ENCODE measurements around the gene PIEZO2.

DNA sequence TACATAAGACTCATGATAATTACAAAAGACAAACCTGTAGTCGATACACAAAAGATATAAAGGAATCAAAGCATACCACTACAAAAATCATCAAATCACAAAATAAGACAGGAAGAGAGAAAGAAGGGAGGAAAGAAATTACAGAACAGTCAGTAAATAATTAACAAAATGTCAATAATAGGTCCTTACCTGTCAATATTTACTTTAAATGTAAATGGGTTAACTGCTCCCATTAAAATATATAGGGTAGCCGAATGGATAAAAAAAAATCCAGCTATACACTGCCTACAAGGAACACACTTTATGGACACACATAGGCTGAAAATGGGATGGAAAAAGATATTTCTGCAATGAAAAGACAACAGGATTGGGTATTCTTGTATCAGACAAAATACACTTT is 163.7 kb downstream of the PIEZO2 start:
- TF ChIP-seq, protein P1, sequence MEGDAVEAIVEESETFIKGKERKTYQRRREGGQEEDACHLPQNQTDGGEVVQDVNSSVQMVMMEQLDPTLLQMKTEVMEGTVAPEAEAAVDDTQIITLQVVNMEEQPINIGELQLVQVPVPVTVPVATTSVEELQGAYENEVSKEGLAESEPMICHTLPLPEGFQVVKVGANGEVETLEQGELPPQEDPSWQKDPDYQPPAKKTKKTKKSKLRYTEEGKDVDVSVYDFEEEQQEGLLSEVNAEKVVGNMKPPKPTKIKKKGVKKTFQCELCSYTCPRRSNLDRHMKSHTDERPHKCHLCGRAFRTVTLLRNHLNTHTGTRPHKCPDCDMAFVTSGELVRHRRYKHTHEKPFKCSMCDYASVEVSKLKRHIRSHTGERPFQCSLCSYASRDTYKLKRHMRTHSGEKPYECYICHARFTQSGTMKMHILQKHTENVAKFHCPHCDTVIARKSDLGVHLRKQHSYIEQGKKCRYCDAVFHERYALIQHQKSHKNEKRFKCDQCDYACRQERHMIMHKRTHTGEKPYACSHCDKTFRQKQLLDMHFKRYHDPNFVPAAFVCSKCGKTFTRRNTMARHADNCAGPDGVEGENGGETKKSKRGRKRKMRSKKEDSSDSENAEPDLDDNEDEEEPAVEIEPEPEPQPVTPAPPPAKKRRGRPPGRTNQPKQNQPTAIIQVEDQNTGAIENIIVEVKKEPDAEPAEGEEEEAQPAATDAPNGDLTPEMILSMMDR (tag by site-specific recombination; IDR thresholded peaks at IDR 0.05), result no peak
- TF ChIP-seq, protein P2, sequence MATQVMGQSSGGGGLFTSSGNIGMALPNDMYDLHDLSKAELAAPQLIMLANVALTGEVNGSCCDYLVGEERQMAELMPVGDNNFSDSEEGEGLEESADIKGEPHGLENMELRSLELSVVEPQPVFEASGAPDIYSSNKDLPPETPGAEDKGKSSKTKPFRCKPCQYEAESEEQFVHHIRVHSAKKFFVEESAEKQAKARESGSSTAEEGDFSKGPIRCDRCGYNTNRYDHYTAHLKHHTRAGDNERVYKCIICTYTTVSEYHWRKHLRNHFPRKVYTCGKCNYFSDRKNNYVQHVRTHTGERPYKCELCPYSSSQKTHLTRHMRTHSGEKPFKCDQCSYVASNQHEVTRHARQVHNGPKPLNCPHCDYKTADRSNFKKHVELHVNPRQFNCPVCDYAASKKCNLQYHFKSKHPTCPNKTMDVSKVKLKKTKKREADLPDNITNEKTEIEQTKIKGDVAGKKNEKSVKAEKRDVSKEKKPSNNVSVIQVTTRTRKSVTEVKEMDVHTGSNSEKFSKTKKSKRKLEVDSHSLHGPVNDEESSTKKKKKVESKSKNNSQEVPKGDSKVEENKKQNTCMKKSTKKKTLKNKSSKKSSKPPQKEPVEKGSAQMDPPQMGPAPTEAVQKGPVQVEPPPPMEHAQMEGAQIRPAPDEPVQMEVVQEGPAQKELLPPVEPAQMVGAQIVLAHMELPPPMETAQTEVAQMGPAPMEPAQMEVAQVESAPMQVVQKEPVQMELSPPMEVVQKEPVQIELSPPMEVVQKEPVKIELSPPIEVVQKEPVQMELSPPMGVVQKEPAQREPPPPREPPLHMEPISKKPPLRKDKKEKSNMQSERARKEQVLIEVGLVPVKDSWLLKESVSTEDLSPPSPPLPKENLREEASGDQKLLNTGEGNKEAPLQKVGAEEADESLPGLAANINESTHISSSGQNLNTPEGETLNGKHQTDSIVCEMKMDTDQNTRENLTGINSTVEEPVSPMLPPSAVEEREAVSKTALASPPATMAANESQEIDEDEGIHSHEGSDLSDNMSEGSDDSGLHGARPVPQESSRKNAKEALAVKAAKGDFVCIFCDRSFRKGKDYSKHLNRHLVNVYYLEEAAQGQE (tag by site-specific recombination; IDR thresholded peaks at IDR 0.05), result no peak
- TF ChIP-seq, protein P3, sequence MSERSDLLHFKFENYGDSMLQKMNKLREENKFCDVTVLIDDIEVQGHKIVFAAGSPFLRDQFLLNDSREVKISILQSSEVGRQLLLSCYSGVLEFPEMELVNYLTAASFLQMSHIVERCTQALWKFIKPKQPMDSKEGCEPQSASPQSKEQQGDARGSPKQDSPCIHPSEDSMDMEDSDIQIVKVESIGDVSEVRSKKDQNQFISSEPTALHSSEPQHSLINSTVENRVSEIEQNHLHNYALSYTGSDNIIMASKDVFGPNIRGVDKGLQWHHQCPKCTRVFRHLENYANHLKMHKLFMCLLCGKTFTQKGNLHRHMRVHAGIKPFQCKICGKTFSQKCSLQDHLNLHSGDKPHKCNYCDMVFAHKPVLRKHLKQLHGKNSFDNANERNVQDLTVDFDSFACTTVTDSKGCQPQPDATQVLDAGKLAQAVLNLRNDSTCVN (tag by site-specific recombination; optimal IDR thresholded peaks at IDR 0.05), result no peak
- TF ChIP-seq ZNF473 (tag by site-specific recombination; IDR thresholded peaks at IDR 0.05), result no peak
- no peak for TF ChIP-seq ZNF121 (tag by site-specific recombination; IDR thresholded peaks at IDR 0.05)
- TF ChIP-seq, protein P4, sequence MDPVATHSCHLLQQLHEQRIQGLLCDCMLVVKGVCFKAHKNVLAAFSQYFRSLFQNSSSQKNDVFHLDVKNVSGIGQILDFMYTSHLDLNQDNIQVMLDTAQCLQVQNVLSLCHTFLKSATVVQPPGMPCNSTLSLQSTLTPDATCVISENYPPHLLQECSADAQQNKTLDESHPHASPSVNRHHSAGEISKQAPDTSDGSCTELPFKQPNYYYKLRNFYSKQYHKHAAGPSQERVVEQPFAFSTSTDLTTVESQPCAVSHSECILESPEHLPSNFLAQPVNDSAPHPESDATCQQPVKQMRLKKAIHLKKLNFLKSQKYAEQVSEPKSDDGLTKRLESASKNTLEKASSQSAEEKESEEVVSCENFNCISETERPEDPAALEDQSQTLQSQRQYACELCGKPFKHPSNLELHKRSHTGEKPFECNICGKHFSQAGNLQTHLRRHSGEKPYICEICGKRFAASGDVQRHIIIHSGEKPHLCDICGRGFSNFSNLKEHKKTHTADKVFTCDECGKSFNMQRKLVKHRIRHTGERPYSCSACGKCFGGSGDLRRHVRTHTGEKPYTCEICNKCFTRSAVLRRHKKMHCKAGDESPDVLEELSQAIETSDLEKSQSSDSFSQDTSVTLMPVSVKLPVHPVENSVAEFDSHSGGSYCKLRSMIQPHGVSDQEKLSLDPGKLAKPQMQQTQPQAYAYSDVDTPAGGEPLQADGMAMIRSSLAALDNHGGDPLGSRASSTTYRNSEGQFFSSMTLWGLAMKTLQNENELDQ (tag by site-specific recombination; IDR thresholded peaks at IDR 0.05; ENCODE audit: low read depth), result no peak
- TF ChIP-seq ZBTB1 (tag by site-specific recombination; IDR thresholded peaks at IDR 0.05), result no peak
- TF ChIP-seq FEZF1 (tag by site-specific recombination; IDR thresholded peaks at IDR 0.05), result no peak
- no peak for TF ChIP-seq ZNF433 (tag by site-specific recombination; IDR thresholded peaks at IDR 0.05; ENCODE audit: low read depth)
- TF ChIP-seq, protein P5, sequence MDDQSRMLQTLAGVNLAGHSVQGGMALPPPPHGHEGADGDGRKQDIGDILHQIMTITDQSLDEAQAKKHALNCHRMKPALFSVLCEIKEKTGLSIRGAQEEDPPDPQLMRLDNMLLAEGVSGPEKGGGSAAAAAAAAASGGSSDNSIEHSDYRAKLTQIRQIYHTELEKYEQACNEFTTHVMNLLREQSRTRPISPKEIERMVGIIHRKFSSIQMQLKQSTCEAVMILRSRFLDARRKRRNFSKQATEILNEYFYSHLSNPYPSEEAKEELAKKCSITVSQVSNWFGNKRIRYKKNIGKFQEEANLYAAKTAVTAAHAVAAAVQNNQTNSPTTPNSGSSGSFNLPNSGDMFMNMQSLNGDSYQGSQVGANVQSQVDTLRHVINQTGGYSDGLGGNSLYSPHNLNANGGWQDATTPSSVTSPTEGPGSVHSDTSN (CRISPR knock-in tag; IDR thresholded peaks at IDR 0.05), result no peak
- TF ChIP-seq ZNF184 (tag by site-specific recombination; IDR thresholded peaks at IDR 0.05), result no peak
- no peak for TF ChIP-seq MZF1 (tag by site-specific recombination; IDR thresholded peaks at IDR 0.05; ENCODE audit: borderline replicate concordance)
- TF ChIP-seq TCF7L2 (IDR thresholded peaks at IDR 0.05; ENCODE audit: borderline replicate concordance, low read depth, low read length), result no peak
